ENCODE measurements around the gene GJC2. TPM values are rescaled to one million over a fixed set of nuclear protein-coding genes. Genes with fewer than 3 reads are reported as not detected.

Gene GJC2
- total RNA-seq, 1 donor, result 1.4 TPM

DNA sequence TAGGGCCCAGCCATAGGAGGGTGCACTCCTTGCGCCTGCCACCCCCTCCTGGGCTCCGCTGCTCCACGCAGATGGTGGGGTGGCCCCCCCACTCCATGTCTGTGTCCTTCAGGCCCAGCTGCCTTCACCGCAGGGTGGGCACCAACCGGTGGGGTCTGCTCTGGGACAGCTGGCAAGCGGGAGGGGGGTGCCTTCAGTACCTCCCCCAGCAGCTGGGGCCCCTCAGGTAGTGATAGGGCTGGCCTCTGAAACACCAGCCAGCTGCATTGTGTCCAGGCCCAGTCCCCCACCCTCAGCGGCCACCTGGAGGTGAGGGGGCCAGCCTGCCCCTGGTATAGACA is 360 bp downstream of the GJC2 start:
- Histone ChIP-seq H3K4me2 (ENCODE audit: insufficient read depth, low read length) (no peak overlapping the region), H3K9me3 (ENCODE audit: low read depth, low read length) (no peaks in the 10 kb centered on the region), H3K79me2 (ENCODE audit: insufficient read depth, low read length) (peaks cover 57% of the 10 kb centered on the region), H3K36me3 (ENCODE audit: insufficient read depth, low read length) (peaks cover 4% of the 10 kb centered on the region), H3K27me3 (ENCODE audit: insufficient read depth, low read length) (no peaks in the 10 kb centered on the region), H4K20me1 (ENCODE audit: insufficient read depth, low read length) (peaks cover 45% of the 10 kb centered on the region), H3K4me1 (ENCODE audit: insufficient read depth, low read length) (peaks cover 19% of the 10 kb centered on the region), H3K4me3 (ENCODE audit: insufficient read depth, low read length) (no peak overlapping the region), H2AFZ (ENCODE audit: low read length) (no peak overlapping the region), H3K27ac (ENCODE audit: low read depth, low read length) (peak overlapping the region; percentile 37)
- DNase-seq (ENCODE audit: insufficient read length, low spot score, missing footprints), result peak; percentile 90
- TF ChIP-seq, protein P1, sequence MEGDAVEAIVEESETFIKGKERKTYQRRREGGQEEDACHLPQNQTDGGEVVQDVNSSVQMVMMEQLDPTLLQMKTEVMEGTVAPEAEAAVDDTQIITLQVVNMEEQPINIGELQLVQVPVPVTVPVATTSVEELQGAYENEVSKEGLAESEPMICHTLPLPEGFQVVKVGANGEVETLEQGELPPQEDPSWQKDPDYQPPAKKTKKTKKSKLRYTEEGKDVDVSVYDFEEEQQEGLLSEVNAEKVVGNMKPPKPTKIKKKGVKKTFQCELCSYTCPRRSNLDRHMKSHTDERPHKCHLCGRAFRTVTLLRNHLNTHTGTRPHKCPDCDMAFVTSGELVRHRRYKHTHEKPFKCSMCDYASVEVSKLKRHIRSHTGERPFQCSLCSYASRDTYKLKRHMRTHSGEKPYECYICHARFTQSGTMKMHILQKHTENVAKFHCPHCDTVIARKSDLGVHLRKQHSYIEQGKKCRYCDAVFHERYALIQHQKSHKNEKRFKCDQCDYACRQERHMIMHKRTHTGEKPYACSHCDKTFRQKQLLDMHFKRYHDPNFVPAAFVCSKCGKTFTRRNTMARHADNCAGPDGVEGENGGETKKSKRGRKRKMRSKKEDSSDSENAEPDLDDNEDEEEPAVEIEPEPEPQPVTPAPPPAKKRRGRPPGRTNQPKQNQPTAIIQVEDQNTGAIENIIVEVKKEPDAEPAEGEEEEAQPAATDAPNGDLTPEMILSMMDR (IDR thresholded peaks at IDR 0.05; ENCODE audit: extremely low read depth, low read depth, low read length), result no peak

DNA sequence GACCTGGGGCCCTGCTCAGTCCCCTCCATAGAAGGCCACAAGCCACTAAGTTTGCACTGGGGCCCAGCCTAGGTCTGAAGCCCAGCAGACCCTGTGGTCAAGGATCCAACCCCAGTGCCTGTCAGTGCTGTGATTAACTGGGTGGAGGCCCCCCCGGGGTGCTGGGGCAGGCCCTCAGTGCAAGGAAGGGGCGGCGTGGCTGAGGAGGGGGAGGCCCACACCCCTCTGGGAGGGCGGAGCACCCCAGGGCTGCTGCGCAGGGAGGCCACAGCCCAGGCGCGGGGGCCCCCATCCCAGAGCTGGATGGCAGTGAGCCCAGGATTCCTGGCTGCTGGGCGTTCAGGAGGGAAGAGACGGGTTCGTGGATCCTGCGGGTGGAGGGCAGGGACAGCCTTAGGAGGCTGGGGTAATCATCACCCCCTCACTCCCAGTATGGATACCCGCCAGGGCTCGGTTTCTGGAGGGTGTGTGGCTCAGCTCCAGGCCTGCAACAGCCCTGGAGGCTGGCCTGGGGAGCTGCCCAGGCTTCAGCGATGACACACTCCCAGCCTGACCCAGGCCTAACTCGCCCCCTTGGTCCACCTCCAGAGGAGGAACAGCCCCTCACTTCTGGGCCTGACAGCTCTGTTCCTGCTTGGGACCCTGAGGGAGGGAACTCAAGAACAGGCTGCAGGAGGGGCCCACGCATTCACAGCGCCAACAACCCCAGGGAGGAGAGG is 890 bp downstream of the GJC2 start:
- Histone ChIP-seq H3K4me1 (ENCODE audit: insufficient read depth, low read length) (peaks cover 19% of the 10 kb centered on the region), H3K27ac (ENCODE audit: low read depth, low read length) (peak overlapping the region; percentile 37), H2AFZ (ENCODE audit: low read length) (no peak overlapping the region), H3K27me3 (ENCODE audit: insufficient read depth, low read length) (no peaks in the 10 kb centered on the region), H3K4me2 (ENCODE audit: insufficient read depth, low read length) (peak overlapping the region; percentile 4), H3K36me3 (ENCODE audit: insufficient read depth, low read length) (peaks cover 4% of the 10 kb centered on the region), H3K9me3 (ENCODE audit: low read depth, low read length) (no peaks in the 10 kb centered on the region), H3K79me2 (ENCODE audit: insufficient read depth, low read length) (peaks cover 52% of the 10 kb centered on the region), H3K4me3 (ENCODE audit: insufficient read depth, low read length) (no peak overlapping the region), H4K20me1 (ENCODE audit: insufficient read depth, low read length) (peaks cover 44% of the 10 kb centered on the region)
- DNase-seq (ENCODE audit: insufficient read length, low spot score, missing footprints), result peak; percentile 99
- TF ChIP-seq, protein P1 (IDR thresholded peaks at IDR 0.05; ENCODE audit: extremely low read depth, low read depth, low read length), result no peak

DNA sequence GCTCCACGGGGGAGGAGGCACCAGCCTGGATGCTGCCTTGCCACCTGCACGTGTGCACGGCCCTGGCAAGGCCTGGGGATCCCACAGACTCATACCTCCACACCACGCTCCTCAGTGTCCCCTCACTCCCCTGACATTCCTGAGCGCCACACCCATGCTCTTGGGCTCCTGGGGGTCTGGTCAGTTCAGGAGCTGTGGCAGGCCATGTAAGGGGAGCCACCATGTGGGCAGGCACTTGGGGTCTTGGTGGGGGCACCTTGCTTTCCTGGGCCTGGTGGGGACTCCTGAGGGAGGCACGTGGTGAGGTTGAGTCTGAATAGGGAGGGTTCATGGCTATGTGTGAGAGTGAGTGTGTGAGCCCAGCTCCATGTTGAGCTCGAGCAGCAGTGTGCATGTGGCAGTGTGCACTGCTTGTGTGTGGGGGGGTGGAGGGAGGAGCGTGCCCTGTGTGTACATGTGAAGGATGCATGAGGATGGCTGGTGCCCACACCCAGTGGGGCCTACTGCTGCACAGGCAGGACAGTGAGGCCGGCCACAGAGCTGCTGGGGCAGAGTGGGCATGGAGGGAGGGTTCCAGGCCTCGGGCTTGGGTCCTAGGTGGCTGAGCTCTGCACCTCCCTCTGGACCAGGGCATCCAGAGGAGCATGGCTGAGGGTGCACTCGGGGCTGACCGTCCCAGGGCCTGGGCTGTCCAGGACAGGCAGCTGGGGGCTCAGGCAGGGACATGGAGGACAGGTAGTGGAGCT is 1.6 kb downstream of the GJC2 start:
- Histone ChIP-seq H3K4me3 (ENCODE audit: insufficient read depth, low read length) (no peak overlapping the region), H3K4me2 (ENCODE audit: insufficient read depth, low read length) (peak overlapping the region; percentile 4), H2AFZ (ENCODE audit: low read length) (no peak overlapping the region), H3K27ac (ENCODE audit: low read depth, low read length) (peak overlapping the region; percentile 10), H4K20me1 (ENCODE audit: insufficient read depth, low read length) (peaks cover 44% of the 10 kb centered on the region), H3K79me2 (ENCODE audit: insufficient read depth, low read length) (peaks cover 45% of the 10 kb centered on the region), H3K4me1 (ENCODE audit: insufficient read depth, low read length) (peaks cover 19% of the 10 kb centered on the region), H3K27me3 (ENCODE audit: insufficient read depth, low read length) (no peaks in the 10 kb centered on the region), H3K36me3 (ENCODE audit: insufficient read depth, low read length) (peaks cover 4% of the 10 kb centered on the region), H3K9me3 (ENCODE audit: low read depth, low read length) (no peaks in the 10 kb centered on the region)
- DNase-seq (ENCODE audit: insufficient read length, low spot score, missing footprints), result peak; percentile 69
- TF ChIP-seq, protein P1 (IDR thresholded peaks at IDR 0.05; ENCODE audit: extremely low read depth, low read depth, low read length), result no peak

Measured in osteoblast (primary cell).